OCI-M2 (cell line): ENCODE measurements around the gene SOAT2.
"Not testable (repeated sequence)": the region's sequence is repeated elsewhere in the genome, so short reads cannot be mapped to it uniquely, and the experiment has no call there.

ENCODE experiments used
- DNase-seq: peaks from one replicate; lab custom pipeline; 2025; ENCODE audit not compliant: unreplicated experiment; lab: John Stamatoyannopoulos, UW

Gene SOAT2

DNA sequence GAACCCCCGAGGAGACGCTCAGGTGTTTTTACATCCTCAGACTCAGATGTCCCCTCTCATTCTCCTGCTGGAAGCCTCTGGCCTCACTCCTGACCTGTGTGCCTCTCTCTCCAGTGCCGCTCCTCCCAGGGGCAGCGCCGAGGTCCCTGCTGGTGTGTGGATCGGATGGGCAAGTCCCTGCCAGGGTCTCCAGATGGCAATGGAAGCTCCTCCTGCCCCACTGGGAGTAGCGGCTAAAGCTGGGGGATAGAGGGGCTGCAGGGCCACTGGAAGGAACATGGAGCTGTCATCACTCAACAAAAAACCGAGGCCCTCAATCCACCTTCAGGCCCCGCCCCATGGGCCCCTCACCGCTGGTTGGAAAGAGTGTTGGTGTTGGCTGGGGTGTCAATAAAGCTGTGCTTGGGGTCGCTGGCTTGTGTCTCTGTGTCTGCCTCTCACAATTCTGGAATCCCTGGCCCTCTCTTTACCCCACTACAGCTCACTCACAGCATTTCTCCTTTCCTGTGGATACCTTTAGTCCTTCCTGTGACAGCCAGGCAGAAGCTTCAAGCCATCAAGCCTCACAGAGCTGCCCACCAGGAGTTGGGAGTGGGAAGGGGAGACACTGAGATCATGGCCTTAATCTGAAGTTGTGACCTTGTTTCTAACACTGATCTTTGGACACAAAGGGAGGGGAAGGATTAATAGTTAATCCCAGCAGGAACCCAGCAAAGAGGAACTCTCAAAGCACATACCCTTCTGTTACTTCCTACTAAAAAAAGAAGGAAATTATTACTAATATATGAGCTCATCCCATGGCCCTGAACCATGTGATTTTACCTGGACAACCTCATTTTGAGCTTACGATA lies 1.1 kb upstream of the SOAT2 start:
- DNase-seq, result no peak

- DNase-seq, result no peak
Measured at GRCh38 chr12:53103860-53104305, 597 bp downstream of the SOAT2 start.

DNA sequence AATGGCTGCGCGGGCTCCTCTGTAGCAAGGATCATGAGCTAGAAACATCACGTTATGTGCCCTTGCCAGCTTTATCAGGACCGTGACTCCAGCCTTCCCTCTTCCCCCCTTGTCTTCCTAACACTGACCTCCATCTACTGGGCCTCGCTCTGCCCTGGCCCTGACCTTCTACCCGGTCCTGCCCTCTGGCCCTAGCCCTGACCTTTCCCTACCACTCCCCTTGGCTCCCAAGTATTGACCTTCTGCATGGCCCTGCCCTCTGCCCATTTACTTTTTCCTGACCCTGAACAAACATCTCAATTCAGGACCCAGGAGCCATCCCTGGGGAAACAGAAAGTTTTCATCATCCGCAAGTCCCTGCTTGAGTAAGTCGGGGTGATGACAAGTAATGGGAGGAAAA lies 2.0 kb downstream of the SOAT2 start:
- no peak for DNase-seq

DNA sequence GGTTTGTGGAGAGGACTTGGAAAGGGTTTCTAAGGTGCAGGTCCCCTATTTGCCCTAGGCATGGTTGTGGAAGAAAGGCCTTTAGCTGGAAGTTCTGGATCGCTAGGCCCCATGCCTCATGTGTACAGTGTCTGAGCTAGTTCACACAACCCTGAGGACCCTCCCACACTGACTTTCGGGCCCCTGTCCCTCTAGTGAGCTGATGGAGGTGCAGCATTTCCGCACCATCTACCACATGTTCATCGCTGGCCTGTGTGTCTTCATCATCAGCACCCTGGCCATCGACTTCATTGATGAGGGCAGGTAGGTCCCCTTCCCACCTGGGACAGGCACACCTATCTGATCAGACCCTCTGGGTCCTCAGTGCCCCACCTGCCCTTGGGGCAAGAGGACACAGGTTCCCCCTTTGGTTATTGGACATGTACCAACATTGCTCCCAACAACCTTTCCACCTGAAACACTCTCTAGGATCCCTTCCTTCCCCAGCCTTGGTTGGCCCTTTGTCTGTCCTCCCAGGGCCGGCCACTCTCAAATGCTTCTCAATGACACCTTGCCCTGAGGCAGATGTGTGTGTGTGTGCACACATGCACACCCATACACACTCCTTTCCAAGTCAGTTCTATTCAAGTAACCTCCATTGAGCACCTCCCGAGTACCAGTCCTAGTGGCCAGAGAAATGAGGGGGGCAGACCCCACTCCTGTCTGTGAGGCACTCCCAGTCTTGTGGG lies 2.6 kb downstream of the SOAT2 start:
- no peak for DNase-seq

DNA sequence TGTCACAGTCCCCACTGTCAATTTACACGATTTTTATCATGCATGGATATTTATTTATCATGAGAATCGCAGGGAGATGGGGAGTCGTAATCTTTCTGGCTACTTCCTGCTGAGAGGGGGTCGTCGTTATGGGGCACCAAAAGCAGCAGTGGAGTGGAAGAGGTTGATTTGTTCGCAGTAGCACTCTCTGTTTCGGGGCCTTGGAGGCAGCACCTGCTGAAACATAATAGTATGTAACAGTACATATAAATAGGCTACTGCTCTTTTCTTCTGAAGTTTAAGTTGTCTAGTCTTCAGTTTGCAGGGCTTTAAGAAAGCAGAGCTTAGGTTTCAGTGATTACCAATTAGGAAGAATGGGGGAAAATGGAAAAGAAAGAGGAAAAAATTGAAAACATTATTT lies 3.8 kb downstream of the SOAT2 start:
- DNase-seq, result no peak

- DNase-seq, result not testable (repeated sequence)
Measured at GRCh38 chr12:53112431-53112830, 9.1 kb downstream of the SOAT2 start.

DNA sequence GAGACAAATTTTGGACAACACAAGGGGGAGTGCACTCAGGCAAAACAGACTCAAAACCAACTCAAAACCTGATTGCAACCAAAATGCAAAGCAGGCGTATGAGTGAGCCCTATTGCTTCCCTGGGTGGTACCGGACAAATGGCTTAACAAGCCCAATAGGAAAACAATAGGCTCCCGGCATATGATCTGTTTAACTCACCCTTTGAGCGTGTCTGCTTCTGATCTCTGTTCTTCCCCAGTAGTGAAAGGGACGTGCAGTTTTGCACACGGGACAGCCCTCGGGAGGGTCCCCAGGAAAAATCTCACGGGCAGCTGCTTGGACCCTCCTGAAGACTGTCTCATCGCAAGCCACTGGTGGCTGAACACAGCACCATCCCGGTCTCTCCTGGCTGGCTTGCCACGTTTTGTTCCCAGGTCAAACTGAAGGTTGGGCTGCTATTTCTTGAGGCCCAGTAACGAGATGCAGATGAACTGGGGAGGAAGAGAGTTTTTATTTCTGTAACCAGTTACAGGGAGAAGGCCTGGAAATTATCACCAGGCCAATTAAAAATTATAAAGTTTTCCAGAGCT lies 9.9 kb downstream of the SOAT2 start:
- DNase-seq, result no peak

DNA sequence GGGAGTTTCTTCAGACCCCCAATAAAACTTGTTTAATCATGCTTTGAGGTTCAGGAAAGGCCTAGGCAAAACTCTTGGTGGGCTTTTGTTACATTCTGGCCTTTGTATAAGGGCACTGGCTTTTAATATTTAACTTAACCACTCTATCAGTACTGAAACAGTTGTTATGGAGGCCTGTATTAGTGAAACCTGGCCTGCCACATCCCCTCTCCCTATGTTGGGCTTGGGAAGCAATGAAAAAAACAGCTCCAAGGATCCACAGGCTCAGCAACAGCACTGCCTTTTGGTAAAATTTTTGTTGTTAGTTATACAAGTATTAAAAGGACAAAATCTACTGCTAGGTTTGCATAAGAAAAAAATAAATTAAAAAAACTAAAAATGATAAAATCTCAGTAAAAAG lies 10.7 kb downstream of the SOAT2 start:
- no peak for DNase-seq

- no peak for DNase-seq
Measured at GRCh38 chr12:53115112-53115890, 12.0 kb downstream of the SOAT2 start.

- DNase-seq, result no peak
Measured at GRCh38 chr12:53115891-53116648, 12.8 kb downstream of the SOAT2 start.

DNA sequence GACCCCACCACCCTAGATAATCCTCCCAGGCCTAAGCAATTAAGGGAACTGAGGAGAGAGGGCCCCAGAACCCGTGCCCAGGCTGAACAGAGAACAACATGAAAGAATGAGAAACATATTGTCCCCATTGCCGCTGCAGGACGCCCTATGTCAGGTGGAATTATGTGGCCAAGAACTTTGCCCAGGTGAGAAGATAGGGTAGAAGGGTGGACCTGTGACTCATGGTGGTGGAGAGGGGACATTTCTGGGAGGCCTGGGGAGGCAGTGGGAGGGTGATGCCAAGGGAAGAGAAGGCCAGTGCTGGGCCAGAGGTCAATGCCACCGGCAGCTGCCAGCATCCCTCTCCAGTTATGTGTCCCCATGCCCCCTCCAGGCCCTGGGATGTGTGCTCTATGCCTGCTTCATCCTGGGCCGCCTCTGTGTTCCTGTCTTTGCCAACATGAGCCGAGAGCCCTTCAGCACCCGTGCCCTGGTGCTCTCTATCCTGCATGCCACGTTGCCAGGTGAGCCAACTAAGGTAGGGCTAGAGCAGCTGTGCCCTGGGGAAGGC lies 15.5 kb downstream of the SOAT2 start:
- no peak for DNase-seq

DNA sequence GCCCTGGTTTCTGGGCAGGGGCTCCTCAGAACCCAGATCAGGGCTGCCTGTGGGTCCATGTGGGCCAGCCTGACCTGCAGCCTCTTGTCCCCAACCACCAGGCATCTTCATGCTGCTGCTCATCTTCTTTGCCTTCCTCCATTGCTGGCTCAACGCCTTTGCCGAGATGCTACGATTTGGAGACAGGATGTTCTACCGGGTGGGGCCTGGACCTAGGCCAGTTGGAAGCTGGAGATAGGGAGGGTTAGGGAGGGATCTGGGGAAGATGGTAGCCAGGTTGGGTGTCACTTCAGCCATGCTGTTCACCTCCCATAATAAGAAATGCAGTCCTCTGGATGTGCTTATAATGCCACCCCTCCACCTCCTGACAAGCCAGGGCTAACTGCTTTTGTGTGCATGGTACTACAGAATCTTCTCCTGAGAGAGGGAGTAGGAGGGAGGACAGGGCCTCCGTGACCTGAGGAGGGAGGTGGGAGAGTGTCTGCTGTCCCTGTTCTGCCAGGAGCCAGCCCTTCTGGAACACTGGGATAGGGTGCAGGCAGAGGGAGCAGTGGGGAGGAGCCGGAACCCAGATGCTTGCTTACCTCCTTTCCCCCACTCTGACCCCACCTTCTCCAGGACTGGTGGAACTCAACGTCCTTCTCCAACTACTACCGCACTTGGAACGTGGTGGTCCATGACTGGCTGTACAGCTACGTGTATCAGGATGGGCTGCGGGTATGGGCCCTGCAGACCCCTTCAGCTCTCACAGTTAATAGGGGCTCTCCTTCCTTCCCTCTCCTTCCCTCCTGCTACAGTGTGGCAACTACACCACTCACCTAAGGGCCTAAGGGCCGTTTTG lies 17.6 kb downstream of the SOAT2 start:
- no peak for DNase-seq

GRCh38 chr12:53122961-53123468 lies 19.7 kb downstream of the SOAT2 start:
- no peak for DNase-seq

DNA sequence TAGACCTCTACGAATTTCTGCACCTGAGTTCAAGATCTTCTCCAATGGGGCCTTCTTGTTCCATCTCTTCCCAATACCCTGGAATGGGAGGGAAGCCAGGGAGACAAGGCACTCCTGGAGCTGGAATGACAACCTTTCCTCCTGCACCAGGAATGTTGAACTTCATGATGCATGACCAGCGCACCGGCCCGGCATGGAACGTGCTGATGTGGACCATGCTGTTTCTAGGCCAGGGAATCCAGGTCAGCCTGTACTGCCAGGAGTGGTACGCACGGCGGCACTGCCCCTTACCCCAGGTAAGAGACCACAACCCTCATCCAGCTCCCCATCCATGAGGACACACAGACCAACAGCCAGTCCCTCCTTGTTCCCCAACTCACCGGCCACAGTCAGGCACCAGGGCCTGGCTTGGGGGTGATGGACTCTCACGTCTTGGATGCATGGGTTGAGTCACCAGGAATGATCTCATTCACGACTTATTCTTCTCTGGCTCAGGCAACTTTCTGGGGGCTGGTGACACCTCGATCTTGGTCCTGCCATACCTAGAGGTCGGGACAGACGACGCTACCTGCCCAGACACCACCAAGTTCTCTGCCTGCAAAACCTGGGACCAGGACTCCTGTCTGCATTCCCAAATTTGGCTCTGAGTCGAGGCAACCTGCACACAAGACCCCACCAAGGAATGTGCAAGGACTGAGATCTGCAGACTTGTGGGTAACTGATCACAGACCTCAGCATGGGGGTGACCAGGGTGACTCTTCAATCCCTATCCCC lies 20.5 kb downstream of the SOAT2 start:
- DNase-seq, result no peak

- no peak for DNase-seq
Measured at GRCh38 chr12:53124352-53124723, 21.1 kb downstream of the SOAT2 start.

GRCh38 chr12:53127169-53127568 lies 23.9 kb downstream of the SOAT2 start:
- no peak for DNase-seq

DNA sequence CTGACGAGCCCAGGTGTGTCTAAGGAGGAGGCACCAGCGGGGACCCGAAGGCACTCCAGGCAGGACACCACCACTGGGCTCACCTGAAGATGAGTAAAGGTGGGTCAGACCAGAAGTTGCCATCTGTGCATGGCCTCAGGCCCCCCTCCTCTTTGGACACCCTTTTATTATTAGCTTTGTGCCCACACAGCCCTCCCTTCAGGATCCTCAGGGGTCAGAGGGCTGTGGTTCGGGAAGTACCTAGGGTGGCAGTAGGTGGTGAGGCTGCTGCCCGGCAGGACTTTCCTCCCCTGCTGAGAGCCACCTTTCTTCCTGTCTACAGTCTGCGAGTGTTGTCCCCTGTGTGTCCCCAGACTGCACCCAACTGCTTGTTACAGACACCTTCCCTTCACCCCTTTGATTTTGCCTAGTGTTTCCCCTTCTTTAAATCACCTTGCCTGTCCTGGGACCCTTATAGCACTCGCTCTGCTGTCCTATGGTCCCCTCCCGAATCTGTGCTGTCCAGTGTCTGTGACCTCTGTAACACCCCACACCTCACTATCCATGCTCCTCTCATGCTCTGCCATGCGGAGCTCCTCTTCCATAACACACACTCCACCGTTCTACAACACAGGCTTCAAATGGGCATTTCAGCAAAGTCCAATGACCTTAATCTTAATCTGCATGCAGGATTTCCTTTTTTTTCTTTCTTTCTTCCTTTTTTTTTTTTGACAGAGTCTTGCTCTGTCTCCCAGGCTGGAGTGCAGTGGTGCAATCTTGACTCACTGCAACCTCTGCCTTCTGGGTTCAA lies 25.7 kb downstream of the SOAT2 start:
- no peak for DNase-seq

- DNase-seq, result no peak
Measured at GRCh38 chr12:53131844-53132243, 28.6 kb downstream of the SOAT2 start.
